ENCODE measurements around the gene GPRASP2.

- TF ChIP-seq POLR2AphosphoS5 (IDR thresholded peaks at IDR 0.05; ENCODE audit: low read depth, low read length) (no peak), POLR2A (IDR thresholded peaks at IDR 0.05; ENCODE audit: low read depth, low read length) (no peak), TAF1 (IDR thresholded peaks at IDR 0.05; ENCODE audit: low read depth, low read length) (no peak)
Observed at GRCh38 chrX:102744307-102744706, 32.1 kb downstream of the GPRASP2 start.
